Astrocyte of the spinal cord (primary cell): Measurements from ENCODE around the gene MRPS2.

Source experiments
- DNase-seq: peaks from one replicate; pipeline ENCODE4 v3.0.0; 2011; ENCODE audit warnings: low read depth, low spot score
- H3K4me3 ChIP-seq: 2 replicates; pipeline ENCODE4 v1.5.1; 2011; ENCODE audit warnings: low read depth, mild to moderate bottlenecking, low read length, moderate library complexity
- CTCF ChIP-seq: IDR thresholded peaks from 2 replicates; pipeline ENCODE4 v1.5.1; 2012; ENCODE audit warnings: low read depth, mild to moderate bottlenecking, low read length, inconsistent platforms
- in situ Hi-C: cut with HindIII; loops from 2 replicates; pipeline ENCODE4 v1.10.0; 2017; ENCODE audit warnings: low sequenced_read_pairs

Gene MRPS2

DNA sequence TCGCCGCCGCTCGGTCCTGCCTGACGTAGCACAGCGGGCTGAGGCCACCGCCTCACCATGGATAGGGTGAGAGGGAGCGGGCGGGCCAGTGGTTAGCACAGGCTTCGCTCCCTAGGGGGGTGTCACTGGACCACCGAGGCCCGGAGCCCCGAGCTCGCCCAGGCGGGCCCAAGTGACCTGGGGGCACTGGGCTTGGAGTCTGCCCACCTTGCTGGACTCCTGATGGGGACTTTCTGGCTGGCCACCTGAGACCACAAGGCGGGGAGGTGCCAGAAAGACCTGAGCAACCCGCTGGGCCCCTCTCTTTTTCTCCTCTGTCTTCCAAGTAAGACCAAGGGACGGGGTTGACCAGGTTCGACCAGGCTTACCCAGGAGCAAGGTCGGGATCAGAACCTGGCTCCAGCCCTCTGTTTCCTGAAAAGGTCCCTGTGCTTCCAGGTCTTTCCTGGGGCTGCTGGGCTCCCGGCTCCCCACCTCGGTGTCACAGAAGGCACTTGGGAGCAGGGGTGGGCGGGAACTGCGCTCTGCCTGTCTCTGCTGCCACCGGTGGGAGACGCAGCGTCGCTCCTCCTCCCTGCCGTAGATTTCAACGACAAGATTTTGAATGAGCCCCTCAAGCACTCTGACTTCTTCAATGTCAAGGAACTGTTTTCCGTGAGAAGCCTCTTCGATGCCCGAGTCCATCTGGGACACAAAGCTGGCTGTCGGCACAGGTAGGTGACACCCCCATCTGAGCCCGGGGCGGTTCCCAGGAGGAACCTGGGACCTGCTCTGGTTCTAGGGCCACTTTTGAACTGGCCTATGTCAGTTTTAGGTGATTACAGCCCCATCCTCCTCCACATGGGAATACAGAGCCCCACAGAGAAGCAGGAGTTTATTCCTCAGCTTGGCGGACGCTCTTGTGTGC is 1.0 kb downstream of the MRPS2 start:
- peak; percentile 50 for DNase-seq
- H3K4me3 ChIP-seq = peak overlapping the region; percentile 77
- no peak for TF ChIP-seq CTCF
- in situ Hi-C loops = no loop called here

- H3K4me3 ChIP-seq = no peak overlapping the region
- in situ Hi-C loops = no loop called here
- no peak for TF ChIP-seq CTCF
- no peak for DNase-seq
Measured at GRCh38 chr9:135502168-135502872, 1.8 kb downstream of the MRPS2 start.

GRCh38 chr9:135502873-135503321 is 2.4 kb downstream of the MRPS2 start:
- no peak overlapping the region for H3K4me3 ChIP-seq
- in situ Hi-C loops = no loop called here
- no peak for DNase-seq
- TF ChIP-seq CTCF = no peak

GRCh38 chr9:135503371-135504261 is 3.1 kb downstream of the MRPS2 start:
- no peak for DNase-seq
- no peak overlapping the region for H3K4me3 ChIP-seq
- no peak for TF ChIP-seq CTCF
- in situ Hi-C loops = no loop called here

DNA sequence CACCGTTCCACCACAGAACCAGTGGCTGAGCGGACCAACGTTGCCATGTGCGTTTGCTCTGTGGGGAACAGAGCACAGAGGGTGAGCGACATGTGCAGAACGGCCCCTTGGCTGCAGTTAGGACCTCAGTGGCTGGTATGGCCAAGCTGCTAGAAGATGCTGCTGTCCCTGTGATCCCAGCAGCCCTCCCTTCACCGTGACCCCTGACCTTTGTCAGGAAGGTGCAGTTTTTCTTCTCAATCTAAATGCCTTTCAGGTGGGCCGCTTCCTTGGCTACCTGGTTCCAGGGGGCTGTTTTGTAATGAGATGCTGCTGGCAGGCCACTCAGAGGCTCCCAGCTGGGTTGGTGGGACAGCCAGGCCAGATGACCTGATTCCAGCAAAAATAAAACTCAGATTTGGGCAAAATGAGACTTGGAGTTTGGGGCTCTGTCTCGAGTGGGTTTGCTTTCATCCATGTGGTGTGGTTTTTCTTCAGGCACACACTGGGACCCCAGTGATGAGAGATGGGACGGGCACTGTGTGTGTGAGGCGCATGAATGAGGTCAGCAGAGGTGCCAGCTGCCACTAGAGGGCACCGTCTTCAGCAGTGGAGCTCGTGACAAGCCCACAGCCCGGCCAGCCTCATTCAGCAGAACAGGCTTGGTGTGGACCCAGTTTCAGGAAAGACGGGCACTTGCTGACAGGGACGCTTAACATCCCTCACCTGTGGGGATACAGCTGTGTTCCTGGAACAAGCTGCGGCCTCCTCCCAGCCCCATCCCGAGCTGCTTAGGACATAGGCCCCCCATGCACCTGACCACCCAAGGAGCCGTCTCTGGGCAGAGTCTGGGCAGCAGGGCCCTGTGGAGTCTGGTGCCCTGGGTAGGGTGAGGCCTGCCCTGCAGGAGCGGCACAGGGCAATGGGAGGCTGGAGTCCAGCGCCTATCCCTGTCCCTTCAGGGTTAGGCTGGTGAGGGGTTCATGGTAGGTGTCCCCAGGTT is 4.1 kb downstream of the MRPS2 start:
- in situ Hi-C loops = no loop called here
- H3K4me3 ChIP-seq = no peak overlapping the region
- peak; percentile 35 for DNase-seq
- peak; percentile 84 for TF ChIP-seq CTCF
